ENCODE results near the gene RBBP4.

DNA sequence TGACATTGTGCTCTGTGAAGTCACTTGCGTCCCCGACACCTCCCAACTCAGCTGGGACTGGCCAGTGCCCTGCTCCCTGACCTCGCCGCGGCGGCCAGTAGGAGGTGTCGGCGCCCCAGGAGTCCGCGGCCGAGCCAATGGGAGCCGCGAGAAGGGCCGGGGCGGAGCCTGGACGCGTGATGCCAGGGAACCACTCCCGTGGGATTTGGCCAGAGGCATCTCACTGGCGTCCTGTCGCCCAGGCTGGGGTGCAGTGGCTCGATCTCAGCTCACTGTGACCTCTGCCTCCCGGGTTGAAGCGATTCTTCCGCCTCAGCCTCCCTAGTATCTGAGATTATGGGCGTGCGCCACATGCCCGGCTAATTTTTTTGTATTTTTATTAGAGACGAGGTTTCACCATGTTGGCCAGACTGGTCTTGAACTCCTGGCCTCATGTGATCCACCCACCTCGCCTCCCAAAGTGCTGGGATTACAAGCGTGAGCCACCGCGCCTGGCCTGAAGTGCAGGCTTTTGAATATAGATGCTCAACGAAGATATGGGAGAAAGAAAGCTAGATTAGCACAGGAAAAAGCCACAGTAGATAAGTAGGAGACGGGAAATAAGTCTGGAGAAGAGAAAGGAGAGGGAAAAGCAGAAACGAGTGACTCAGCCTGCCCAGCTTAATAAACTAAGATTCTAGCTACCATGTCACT is 38.7 kb upstream of the RBBP4 start:
- TF ChIP-seq EZH2 (IDR thresholded peaks at IDR 0.05; ENCODE audit: insufficient read depth, low read length): no peak
- TF ChIP-seq, protein P1, sequence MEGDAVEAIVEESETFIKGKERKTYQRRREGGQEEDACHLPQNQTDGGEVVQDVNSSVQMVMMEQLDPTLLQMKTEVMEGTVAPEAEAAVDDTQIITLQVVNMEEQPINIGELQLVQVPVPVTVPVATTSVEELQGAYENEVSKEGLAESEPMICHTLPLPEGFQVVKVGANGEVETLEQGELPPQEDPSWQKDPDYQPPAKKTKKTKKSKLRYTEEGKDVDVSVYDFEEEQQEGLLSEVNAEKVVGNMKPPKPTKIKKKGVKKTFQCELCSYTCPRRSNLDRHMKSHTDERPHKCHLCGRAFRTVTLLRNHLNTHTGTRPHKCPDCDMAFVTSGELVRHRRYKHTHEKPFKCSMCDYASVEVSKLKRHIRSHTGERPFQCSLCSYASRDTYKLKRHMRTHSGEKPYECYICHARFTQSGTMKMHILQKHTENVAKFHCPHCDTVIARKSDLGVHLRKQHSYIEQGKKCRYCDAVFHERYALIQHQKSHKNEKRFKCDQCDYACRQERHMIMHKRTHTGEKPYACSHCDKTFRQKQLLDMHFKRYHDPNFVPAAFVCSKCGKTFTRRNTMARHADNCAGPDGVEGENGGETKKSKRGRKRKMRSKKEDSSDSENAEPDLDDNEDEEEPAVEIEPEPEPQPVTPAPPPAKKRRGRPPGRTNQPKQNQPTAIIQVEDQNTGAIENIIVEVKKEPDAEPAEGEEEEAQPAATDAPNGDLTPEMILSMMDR (IDR thresholded peaks at IDR 0.05; ENCODE audit: insufficient read depth, low read depth, low read length): no peak
